K562 (cell line): ENCODE results near the gene AUNIP. TPM values are rescaled to one million over a fixed set of nuclear protein-coding genes. Genes with fewer than 3 reads are reported as not detected.

Source experiments
- DACH1 ChIP-seq: fragments of 450-650 bp; IDR thresholded peaks from 2 replicates; pipeline ENCODE4 v1.6.1; 2018; ENCODE audit not compliant: partially characterized antibody
- DLX4 ChIP-seq: fragments of 250-450 bp; sonication (Bioruptor Pico); IDR thresholded peaks from 2 replicates; pipeline ENCODE4 v1.6.1; 2021; ENCODE audit warnings: mild to moderate bottlenecking
- E2F1 ChIP-seq: sonication (generic); formaldehyde crosslinking; IDR thresholded peaks from 2 replicates; pipeline ENCODE4 v1.8.1; 2023; ENCODE audit warnings: mild to moderate bottlenecking, missing genetic modification reagents, moderate library complexity
- HIVEP1 ChIP-seq: fragments of 250-450 bp; sonication (Bioruptor Pico); IDR thresholded peaks from 2 replicates; pipeline ENCODE4 v1.4.0; 2020; ENCODE audit warnings: mild to moderate bottlenecking
- ILF3 ChIP-seq: fragments of 450-650 bp; IDR thresholded peaks from 2 replicates; pipeline ENCODE4 v1.6.1; 2018; ENCODE audit warnings: antibody characterized with exemption, mild to moderate bottlenecking, moderate library complexity, borderline replicate concordance
- IRF1 ChIP-seq: sonication (generic); formaldehyde crosslinking; IDR thresholded peaks from 2 replicates; pipeline ENCODE4 v1.8.0; 2022; ENCODE audit warnings: missing genetic modification reagents, mild to moderate bottlenecking, borderline replicate concordance
- JUNB ChIP-seq: fragments of 450-650 bp; formaldehyde crosslinking; conservative IDR thresholded peaks from 2 replicates; pipeline ENCODE4 v1.4.0; 2020; ENCODE audit warnings: mild to moderate bottlenecking
- KLF1 ChIP-seq: fragments of 450-650 bp; IDR thresholded peaks from 2 replicates; pipeline ENCODE4 v1.6.1; 2016; ENCODE audit warnings: missing genetic modification characterization, missing compliant biosample characterization
- MCM7 ChIP-seq, 2 experiments: fragments of 450-650 bp; IDR thresholded peaks; 2 replicates each; pipeline ENCODE4 v1.6.1; 2016 to 2018
- NFRKB ChIP-seq: fragments of 450-650 bp; IDR thresholded peaks from 2 replicates; pipeline ENCODE4 v1.6.1; 2016; ENCODE audit warnings: low read depth
- PHB ChIP-seq: fragments of 250-450 bp; sonication (Bioruptor Pico); IDR thresholded peaks from 2 replicates; pipeline ENCODE4 v1.5.0; 2021
- POLR2AphosphoS5 ChIP-seq: IDR thresholded peaks from 2 replicates; pipeline ENCODE4 v1.6.1; 2011; ENCODE audit warnings: mild to moderate bottlenecking, low read depth, low read length, moderate library complexity; ENCODE audit not compliant: control insufficient read depth, insufficient read depth
- SMARCB1 ChIP-seq: IDR thresholded peaks from 2 replicates; pipeline ENCODE4 v1.6.1; 2011; ENCODE audit warnings: improper control_type of control experiment, low read depth; ENCODE audit not compliant: insufficient read length
- SNIP1 ChIP-seq: fragments of 450-650 bp; IDR thresholded peaks from 2 replicates; pipeline ENCODE4 v1.7.1; 2017; ENCODE audit warnings: low read depth, mild to moderate bottlenecking
- STAG1 ChIP-seq: sonication (generic); formaldehyde crosslinking; IDR thresholded peaks from 2 replicates; pipeline ENCODE4 v1.5.0; 2020; ENCODE audit warnings: missing genetic modification reagents, borderline replicate concordance
- THAP12 ChIP-seq: fragments of 250-450 bp; sonication (Bioruptor Pico); IDR thresholded peaks from 2 replicates; pipeline ENCODE4 v1.9.0; 2021; ENCODE audit warnings: mild to moderate bottlenecking, inconsistent platforms
- ZFX ChIP-seq: sonication (generic); formaldehyde crosslinking; IDR thresholded peaks from 2 replicates; pipeline ENCODE4 v1.8.0; 2022; ENCODE audit warnings: mild to moderate bottlenecking, missing genetic modification reagents, moderate library complexity
- ZNF280B ChIP-seq: fragments of 250-450 bp; sonication (Bioruptor Pico); IDR thresholded peaks from 2 replicates; pipeline ENCODE4 v1.5.1; 2021; ENCODE audit warnings: mild to moderate bottlenecking
- ZNF511 ChIP-seq: sonication (generic); formaldehyde crosslinking; IDR thresholded peaks from 2 replicates; pipeline ENCODE4 v1.8.0; 2022; ENCODE audit warnings: mild to moderate bottlenecking, missing genetic modification reagents
- ZNF717 ChIP-seq: fragments of 250-450 bp; sonication (Bioruptor Pico); IDR thresholded peaks from 2 replicates; pipeline ENCODE4 v1.5.0; 2021
- polyA plus RNA-seq, 8 experiments: library from polyadenylated mRNA; depleted of rRNA in 4 of 8; stranded (reverse) in 5 of 8; unstranded in 3 of 8; fragments of >200 nt; fragmentation: Nextera tagmentation in 2 of 8; fragmentation: Illumina TruSeq in 1 of 8; extraction: Ambion mirVana in 2 of 8; extraction: Trizol in 1 of 8; gene quantifications; 2 replicates each; pipeline versions ENCODE4 v1.2.1 to v1.2.3, GENCODE V29; 2011 to 2014; ENCODE audit warnings: inconsistent platforms in 1 of 8, missing spikeins in 1 of 8
- total RNA-seq, 7 experiments: library from RNA; depleted of rRNA in 6 of 7; stranded (reverse); fragments of >200 nt in 6 of 7; fragmentation: Illumina TruSeq in 2 of 7; extraction: Trizol in 2 of 7; gene quantifications; 2 replicates each; pipeline versions ENCODE4 v1.2.1 to v1.2.3, GENCODE V29; 2011 to 2021; ENCODE audit warnings: low replicate concordance in 1 of 7

The AUNIP gene
- total and polyA plus RNA-seq, 9 of the 15 experiments (the other 6 are each of a cell fraction or from before 2014, with no cell fraction given), result 12.1 to 53.8 (median 47.1) TPM

GRCh38 chr1:25875154-25875855 lies 16.0 kb upstream of the AUNIP start, which contains the start of gene PAQR7 (continued):
- TF ChIP-seq HIVEP1 (CRISPR knock-in tag) (no peak), SMARCB1 (no peak), ZFX (CRISPR knock-in tag) (peak; percentile 93), PHB (0 out of 2 replicates have a peak, but pooled peaks have one; percentile 43), NFRKB (0 out of 2 replicates have a peak, but pooled peaks have one; percentile 0), SNIP1 (no peak), ZNF717 (no peak), ILF3 (peak; percentile 74; the same call in 1 of the 2 replicates), JUNB (no peak), STAG1 (CRISPR knock-in tag) (no peak), DLX4 (CRISPR knock-in tag) (no peak), ZNF511 (CRISPR knock-in tag) (peak; percentile 97), ZNF280B (CRISPR knock-in tag) (no peak), DACH1 (no peak), THAP12 (peak; percentile 73), IRF1 (CRISPR knock-in tag) (no peak), KLF1 (tag) (0 out of 2 replicates have a peak, but pooled peaks have one; percentile 31), MCM7 (IDR thresholded peaks at IDR 0.05) (no peak), E2F1 (CRISPR knock-in tag) (0 out of 2 replicates have a peak, but pooled peaks have one; percentile 67), POLR2AphosphoS5 (peak; percentile 30; the same call in 1 of the 2 replicates)
